DND-41 (cell line): ENCODE results near the gene HLA-C.

Experiments used
- EZH2 ChIP-seq: IDR thresholded peaks from 3 replicates; pipeline ENCODE4 v1.6.1; 2012; ENCODE audit warnings: borderline replicate concordance, low read depth, mild to moderate bottlenecking, moderate library complexity, low read length, inconsistent platforms; ENCODE audit not compliant: severe bottlenecking
- TF ChIP-seq, protein P1 (sequence below): IDR thresholded peaks from 2 replicates; pipeline ENCODE4 v1.5.1; 2012; ENCODE audit warnings: borderline replicate concordance, low read length, moderate library complexity, mild to moderate bottlenecking; ENCODE audit not compliant: poor library complexity, severe bottlenecking; ENCODE audit errors: extremely low read depth

GRCh38 chr6:31308050-31308844 is 36.4 kb upstream of the HLA-C start:
- TF ChIP-seq, protein P1, sequence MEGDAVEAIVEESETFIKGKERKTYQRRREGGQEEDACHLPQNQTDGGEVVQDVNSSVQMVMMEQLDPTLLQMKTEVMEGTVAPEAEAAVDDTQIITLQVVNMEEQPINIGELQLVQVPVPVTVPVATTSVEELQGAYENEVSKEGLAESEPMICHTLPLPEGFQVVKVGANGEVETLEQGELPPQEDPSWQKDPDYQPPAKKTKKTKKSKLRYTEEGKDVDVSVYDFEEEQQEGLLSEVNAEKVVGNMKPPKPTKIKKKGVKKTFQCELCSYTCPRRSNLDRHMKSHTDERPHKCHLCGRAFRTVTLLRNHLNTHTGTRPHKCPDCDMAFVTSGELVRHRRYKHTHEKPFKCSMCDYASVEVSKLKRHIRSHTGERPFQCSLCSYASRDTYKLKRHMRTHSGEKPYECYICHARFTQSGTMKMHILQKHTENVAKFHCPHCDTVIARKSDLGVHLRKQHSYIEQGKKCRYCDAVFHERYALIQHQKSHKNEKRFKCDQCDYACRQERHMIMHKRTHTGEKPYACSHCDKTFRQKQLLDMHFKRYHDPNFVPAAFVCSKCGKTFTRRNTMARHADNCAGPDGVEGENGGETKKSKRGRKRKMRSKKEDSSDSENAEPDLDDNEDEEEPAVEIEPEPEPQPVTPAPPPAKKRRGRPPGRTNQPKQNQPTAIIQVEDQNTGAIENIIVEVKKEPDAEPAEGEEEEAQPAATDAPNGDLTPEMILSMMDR: no peak
- TF ChIP-seq EZH2: no peak
